Measurements from ENCODE around the gene GPATCH2L. TPM values are rescaled to one million over a fixed set of nuclear protein-coding genes. Genes with fewer than 3 reads are reported as not detected.

Gene GPATCH2L
- total RNA-seq, 4 donors from 2014 or later, result 40.8 to 170 (median 84.8) TPM

DNA sequence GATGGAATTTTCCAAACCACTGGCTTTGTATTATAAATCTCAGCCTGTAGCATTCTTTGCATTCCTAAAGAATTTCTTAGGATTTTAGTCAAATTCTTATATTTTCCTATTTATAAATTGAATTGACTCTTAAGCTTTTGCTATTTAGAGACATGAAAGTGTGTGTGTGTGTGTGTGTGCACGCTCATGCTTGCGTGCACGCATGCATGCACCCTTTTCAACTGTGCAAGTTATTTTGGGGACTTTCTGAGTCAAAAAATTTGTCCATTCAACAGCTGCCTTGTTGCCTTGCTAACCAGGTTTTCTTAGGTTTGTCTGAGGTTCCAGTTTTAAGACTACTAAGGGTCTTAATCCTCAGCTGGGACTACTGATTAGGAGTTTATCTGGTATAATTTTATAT lies 42.6 kb downstream of the GPATCH2L start:
- Histone ChIP-seq H3K36me3 (peaks cover 25 to 26% of the 10 kb centered on the region in 2 donors), H3K4me3 (replicated peaks in 1 of 3) (no peak overlapping the region), H3K9me3 (no peaks in the 10 kb centered on the region), H3K4me1 (no peaks in the 10 kb centered on the region), H3K27me3 (no peaks in the 10 kb centered on the region), H3K27ac (no peak overlapping the region)
- DNase-seq, result no peak
- intact Hi-C loops (cut with DNase I), result no loop called here
- 88% methylated on average over 3 of the region's 3 CpGs for WGBS, 2 donors
- TF ChIP-seq POLR2A (IDR thresholded peaks at IDR 0.05), result no peak
- TF ChIP-seq, protein P1, sequence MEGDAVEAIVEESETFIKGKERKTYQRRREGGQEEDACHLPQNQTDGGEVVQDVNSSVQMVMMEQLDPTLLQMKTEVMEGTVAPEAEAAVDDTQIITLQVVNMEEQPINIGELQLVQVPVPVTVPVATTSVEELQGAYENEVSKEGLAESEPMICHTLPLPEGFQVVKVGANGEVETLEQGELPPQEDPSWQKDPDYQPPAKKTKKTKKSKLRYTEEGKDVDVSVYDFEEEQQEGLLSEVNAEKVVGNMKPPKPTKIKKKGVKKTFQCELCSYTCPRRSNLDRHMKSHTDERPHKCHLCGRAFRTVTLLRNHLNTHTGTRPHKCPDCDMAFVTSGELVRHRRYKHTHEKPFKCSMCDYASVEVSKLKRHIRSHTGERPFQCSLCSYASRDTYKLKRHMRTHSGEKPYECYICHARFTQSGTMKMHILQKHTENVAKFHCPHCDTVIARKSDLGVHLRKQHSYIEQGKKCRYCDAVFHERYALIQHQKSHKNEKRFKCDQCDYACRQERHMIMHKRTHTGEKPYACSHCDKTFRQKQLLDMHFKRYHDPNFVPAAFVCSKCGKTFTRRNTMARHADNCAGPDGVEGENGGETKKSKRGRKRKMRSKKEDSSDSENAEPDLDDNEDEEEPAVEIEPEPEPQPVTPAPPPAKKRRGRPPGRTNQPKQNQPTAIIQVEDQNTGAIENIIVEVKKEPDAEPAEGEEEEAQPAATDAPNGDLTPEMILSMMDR (IDR thresholded peaks at IDR 0.05), result no peak

DNA sequence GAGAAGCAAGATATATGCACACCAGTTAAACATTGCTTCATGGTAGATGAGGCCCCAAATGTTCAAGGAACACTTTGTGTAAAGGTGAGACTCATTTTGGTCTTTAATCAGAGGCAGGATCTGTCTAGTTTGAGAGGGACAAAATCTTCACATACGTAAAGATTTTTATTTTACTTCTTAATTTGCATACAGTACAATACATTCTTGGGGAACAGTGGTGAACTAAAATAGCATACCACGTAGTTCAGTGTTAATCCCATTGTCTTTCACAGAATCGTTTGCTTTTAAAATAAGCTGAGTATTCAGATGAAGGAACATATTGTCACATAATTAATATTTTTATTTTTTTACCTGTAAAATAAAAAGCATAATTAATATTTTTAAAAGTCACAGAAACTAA lies 43.3 kb downstream of the GPATCH2L start:
- Histone ChIP-seq H3K27ac (no peak overlapping the region), H3K9me3 (no peaks in the 10 kb centered on the region), H3K4me3 (replicated peaks in 1 of 3) (no peak overlapping the region), H3K27me3 (no peaks in the 10 kb centered on the region), H3K36me3 (peaks cover 26 to 28% of the 10 kb centered on the region in 2 donors), H3K4me1 (no peaks in the 10 kb centered on the region)
- intact Hi-C loops (cut with DNase I), result no loop called here
- WGBS, 2 donors, result 96 to 97% methylated on average over 3 of the region's 3 CpGs
- DNase-seq, result no peak
- no peak for TF ChIP-seq POLR2A (IDR thresholded peaks at IDR 0.05)
- TF ChIP-seq, protein P1 (IDR thresholded peaks at IDR 0.05), result no peak

DNA sequence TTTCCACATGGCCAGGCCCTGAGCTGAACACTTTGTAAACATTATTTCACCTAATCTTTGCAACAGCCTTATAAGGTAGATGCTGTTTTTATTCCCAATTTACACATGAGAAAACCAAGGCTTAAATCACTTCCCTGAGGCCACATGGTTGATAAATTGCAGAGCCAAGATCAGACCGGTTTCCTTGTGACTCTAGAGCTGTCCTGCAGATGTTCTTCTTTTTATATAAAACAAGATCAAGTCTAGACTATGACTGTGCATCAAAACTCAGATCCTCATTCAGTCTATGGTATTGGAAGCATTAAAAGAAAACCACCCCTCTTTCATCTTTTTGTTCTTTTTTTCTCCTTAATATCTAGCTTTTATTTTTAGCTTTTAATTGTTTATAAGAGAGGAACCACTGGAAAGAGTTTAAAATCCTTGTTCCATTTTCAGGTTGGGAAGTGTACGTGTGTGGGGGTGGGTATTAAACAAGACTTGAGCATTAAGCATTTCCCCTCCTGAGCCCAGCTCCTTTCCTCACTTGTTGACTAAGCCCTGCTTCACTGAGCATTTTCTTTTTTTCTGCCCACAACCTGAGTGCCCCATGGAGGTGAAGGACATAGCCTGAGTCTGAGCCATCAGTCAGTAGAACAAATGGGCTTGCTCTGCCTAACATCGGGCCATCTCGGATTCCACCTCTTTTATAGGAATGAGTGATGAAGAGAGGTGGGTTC lies 45.4 kb downstream of the GPATCH2L start:
- Histone ChIP-seq H3K27ac (no peak overlapping the region), H3K4me1 (no peaks in the 10 kb centered on the region), H3K4me3 (replicated peaks in 1 of 3) (no peak overlapping the region), H3K36me3 (peaks cover 33 to 37% of the 10 kb centered on the region in 2 donors), H3K9me3 (no peaks in the 10 kb centered on the region), H3K27me3 (no peaks in the 10 kb centered on the region)
- TF ChIP-seq, protein P1 (IDR thresholded peaks at IDR 0.05), result no peak
- no peak for TF ChIP-seq POLR2A (IDR thresholded peaks at IDR 0.05)
- 88 to 93% methylated on average over 4 of the region's 4 CpGs for WGBS, 2 donors
- no peak for DNase-seq
- intact Hi-C loops (cut with DNase I), result no loop called here

DNA sequence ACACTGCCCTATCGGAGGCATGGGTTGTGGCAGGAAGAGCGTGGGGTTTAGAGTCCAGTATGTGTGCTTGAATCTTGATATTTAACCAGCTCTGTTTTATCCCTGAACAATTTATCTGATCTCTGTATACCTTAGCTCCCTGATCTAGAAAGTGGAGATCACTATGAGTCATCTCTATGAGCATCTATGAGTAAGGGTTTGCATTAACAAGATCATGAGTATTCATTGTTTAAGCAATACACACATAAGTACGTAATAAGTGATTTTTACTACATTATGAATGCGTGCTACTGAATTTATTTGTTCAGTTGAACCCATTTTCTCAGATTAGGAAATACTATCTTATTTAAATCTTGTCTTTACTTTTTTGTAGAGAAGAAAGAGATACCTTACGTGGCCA lies 49.4 kb downstream of the GPATCH2L start:
- WGBS, 2 donors, result 94 to 99% methylated on average over 5 of the region's 5 CpGs
- Histone ChIP-seq H3K4me3 (replicated peaks in 1 of 3) (no peak overlapping the region), H3K27ac (no peak overlapping the region), H3K36me3 (peaks cover 18 to 37% of the 10 kb centered on the region in 2 donors), H3K9me3 (no peaks in the 10 kb centered on the region), H3K4me1 (no peaks in the 10 kb centered on the region), H3K27me3 (no peaks in the 10 kb centered on the region)
- DNase-seq, result no peak
- TF ChIP-seq, protein P1 (IDR thresholded peaks at IDR 0.05), result no peak
- no peak for TF ChIP-seq POLR2A (IDR thresholded peaks at IDR 0.05)
- intact Hi-C loops (cut with DNase I), result no loop called here

DNA sequence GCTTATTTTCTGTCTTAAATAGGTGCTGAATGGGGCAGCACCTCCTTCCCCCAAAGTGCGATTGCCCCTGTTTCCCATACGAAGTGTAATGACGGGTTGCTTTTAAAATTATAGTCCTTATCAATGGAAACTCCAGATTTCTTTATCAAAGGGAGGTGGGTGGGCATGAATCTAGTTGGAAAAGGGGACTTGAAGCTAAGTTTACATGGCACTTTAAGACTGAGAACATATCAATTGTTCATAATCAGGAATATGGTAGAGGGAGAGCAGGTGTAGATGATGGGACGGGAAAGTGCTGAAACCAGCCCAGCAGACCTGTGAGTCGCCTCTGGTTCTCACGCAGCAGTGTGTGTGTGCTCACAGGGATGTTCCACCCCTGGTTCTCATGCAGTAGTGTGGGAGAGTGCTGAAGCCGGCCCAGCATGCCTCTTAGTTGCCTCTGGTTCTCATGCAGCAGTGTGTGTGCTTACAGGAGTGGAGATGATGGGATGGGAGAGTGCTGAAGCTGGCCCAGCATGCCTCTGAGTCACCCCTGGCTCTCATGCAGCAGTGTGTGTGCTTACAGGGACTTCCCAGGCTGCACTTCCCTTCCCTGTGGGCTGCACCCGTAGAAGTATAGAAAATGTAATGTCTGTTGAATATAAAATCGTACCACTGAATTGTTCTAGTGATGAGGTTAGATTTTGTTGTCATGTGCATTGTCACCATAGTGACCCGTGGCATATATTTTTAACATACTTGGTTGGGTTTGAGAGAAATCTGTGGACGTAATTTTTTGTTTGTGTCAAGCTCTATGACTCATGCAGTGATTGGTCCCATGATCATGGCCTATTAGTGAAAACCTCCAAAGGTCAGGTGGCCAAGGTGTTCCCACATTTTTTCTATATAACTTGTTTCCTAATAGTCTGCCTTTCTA lies 51.6 kb downstream of the GPATCH2L start:
- Histone ChIP-seq H3K4me1 (no peaks in the 10 kb centered on the region), H3K27ac (no peak overlapping the region), H3K9me3 (no peaks in the 10 kb centered on the region), H3K27me3 (no peaks in the 10 kb centered on the region), H3K4me3 (replicated peaks in 1 of 3) (no peak overlapping the region), H3K36me3 (peaks cover 9 to 20% of the 10 kb centered on the region in 2 donors)
- WGBS, 2 donors, result 88 to 91% methylated on average over 11 of the region's 11 CpGs
- intact Hi-C loops (cut with DNase I), result no loop called here
- no peak for DNase-seq
- TF ChIP-seq, protein P1 (IDR thresholded peaks at IDR 0.05), result no peak
- TF ChIP-seq POLR2A (IDR thresholded peaks at IDR 0.05), result no peak

Measured in thyroid gland (tissue), 4 donors.